H1 (cell line): Measurements from ENCODE around the gene DEXI. TPM values are rescaled to one million over a fixed set of nuclear protein-coding genes. Genes with fewer than 3 reads are reported as not detected.

Experiments used
- CTBP2 ChIP-seq: IDR thresholded peaks from 2 replicates; pipeline ENCODE4 v1.7.0; 2011; ENCODE audit warnings: borderline replicate concordance, mild to moderate bottlenecking, moderate library complexity, mixed read lengths, low read length; ENCODE audit not compliant: insufficient read depth, insufficient read length
- KDM1A ChIP-seq: fragments of 200-600, 300-600 bp; sonication (generic); IDR thresholded peaks from 2 replicates; pipeline ENCODE4 v1.7.1; 2016; ENCODE audit warnings: mild to moderate bottlenecking, low read length, borderline replicate concordance
- SP2 ChIP-seq: IDR thresholded peaks from 2 replicates; pipeline ENCODE4 v1.6.1; 2012; ENCODE audit warnings: mild to moderate bottlenecking, low read length, inconsistent platforms
- polyA plus RNA-seq, 7 experiments: library from polyadenylated mRNA; depleted of rRNA in 3 of 7; stranded (reverse) in 5 of 7; unstranded in 2 of 7; fragments of >200 nt in 5 of 7; fragments of 200-250 nt in 2 of 7; gene quantifications; 1 replicate in 5 of 7; 2 replicates in 1 of 7; 4 replicates in 1 of 7; pipeline versions ENCODE4 v1.2.1 to v1.2.3, GENCODE V29; 2011 to 2013; ENCODE audit warnings: missing spikeins in 2 of 7, mixed read lengths in 2 of 7
- total RNA-seq: library from RNA; stranded (reverse); fragmentation: NEBNext Ultra II Directional; extraction: Animal tissue kit (Norgen Biotek cat#: 25700); gene quantifications from 2 replicates; pipeline ENCODE4 v1.2.1, GENCODE V29; 2021
- TF ChIP-seq, protein P1 (sequence below): IDR thresholded peaks from 2 replicates; pipeline ENCODE4 v1.6.1; 2012; ENCODE audit warnings: inconsistent platforms
- TF ChIP-seq, protein P2 (sequence below): IDR thresholded peaks from 2 replicates; pipeline ENCODE4 v1.6.1; 2012; ENCODE audit warnings: inconsistent platforms

Gene DEXI
- total and polyA plus RNA-seq, 2 of the 8 experiments (the other 6 are each of a cell fraction or from before 2014, with no cell fraction given) = 39.5 to 47.3 TPM

DNA sequence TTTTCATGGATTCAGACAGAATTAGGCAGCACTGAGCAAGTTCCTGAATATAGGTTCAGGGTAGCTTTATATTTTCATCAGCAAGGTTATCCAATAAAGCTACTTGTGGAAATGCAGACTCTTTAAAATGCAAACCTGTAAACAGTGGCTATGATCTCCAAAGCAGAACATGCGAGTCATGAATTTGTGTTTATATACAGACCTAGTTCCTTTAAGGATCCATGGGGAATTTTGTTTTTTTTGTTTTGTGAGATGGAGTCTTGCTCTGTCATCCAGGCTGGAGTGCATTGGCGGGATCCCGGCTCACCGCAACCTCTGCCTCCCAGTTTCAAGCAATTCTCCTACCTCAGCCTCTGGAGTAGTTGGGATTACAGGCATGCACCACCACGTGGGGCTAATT lies 16.9 kb upstream of the DEXI start (continued):
- TF ChIP-seq, protein P1, sequence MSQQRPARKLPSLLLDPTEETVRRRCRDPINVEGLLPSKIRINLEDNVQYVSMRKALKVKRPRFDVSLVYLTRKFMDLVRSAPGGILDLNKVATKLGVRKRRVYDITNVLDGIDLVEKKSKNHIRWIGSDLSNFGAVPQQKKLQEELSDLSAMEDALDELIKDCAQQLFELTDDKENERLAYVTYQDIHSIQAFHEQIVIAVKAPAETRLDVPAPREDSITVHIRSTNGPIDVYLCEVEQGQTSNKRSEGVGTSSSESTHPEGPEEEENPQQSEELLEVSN = no peak
- TF ChIP-seq KDM1A (no peak), CTBP2 (no peak), SP2 (no peak)
- TF ChIP-seq, protein P2, sequence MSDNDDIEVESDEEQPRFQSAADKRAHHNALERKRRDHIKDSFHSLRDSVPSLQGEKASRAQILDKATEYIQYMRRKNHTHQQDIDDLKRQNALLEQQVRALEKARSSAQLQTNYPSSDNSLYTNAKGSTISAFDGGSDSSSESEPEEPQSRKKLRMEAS = no peak
